HG03175 (cell line): ENCODE results near the gene SEC11C.

ENCODE experiments used
- ATAC-seq: cut with Tn5 transposase; IDR thresholded peaks from one replicate; pipeline ENCODE4 v1.9.1; 2021; ENCODE audit warnings: mild to moderate bottlenecking, moderate library complexity; ENCODE audit not compliant: unreplicated experiment

The SEC11C gene

GRCh38 chr18:59207506-59207905 is 67.8 kb downstream of the SEC11C start:
- ATAC-seq: no peak
